IPS DF 19.7 (cell line): ENCODE data around the gene UAP1.

Source experiments
- DNase-seq: peaks from one replicate; pipeline ENCODE4 v3.0.0-alpha.2; 2013; ENCODE audit warnings: low read depth, low spot score

Gene UAP1

DNA sequence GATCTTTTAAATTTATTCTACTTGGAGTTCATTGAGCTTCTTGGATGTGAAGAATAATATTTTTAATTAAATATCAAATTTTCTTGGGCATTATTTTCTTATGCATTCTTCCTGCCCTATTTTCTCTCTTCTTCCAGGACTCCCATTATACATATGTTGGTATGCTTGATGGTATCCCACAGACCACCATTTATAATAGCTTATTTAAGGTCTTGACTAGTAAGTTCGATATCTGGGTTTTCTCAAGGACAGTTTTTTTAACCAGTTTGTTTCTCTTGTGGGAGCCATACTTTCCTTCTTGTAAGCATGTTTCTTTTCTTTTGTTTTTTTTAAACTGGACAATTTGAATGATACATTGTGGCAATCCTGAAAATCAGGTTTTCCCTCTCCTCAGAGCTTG is 55.3 kb downstream of the UAP1 start:
- no peak for DNase-seq

DNA sequence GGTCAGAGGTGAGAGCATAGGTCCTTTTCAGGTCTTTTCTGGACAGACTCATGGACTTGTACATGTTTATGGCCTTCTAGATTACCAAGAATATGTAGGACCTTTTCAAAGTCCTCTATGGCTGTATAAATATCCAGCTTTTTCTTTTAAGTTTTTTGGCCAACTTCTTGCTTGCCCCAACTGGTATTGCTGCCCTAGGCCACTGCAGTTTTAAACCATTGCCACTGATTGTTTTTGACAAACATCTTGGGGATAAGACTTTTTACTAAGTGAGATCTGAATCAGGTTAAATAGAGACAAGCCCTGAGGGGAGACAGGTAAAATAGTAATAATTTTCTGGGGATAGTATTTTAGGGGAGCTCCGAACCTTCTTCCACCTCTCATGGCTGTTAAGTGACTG is 56.0 kb downstream of the UAP1 start:
- no peak for DNase-seq

DNA sequence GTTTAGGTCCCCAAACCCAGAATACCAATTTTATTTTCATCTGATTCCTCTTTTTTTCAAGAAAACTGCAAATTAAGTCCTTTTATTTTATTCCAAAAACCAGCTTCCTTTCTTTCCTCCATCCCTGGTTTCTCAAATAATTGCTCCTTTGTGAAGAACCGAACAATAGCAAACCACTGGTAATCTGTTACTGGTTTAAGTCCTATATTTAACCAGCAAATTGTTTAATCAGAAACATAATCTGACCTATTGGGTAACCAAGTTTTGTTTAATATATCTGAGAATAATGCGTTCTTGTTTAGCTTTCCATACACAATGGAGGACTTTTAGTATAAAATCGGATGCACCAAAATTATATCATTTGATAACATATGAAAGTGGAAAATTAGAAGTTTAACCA is 57.6 kb downstream of the UAP1 start:
- DNase-seq = no peak

DNA sequence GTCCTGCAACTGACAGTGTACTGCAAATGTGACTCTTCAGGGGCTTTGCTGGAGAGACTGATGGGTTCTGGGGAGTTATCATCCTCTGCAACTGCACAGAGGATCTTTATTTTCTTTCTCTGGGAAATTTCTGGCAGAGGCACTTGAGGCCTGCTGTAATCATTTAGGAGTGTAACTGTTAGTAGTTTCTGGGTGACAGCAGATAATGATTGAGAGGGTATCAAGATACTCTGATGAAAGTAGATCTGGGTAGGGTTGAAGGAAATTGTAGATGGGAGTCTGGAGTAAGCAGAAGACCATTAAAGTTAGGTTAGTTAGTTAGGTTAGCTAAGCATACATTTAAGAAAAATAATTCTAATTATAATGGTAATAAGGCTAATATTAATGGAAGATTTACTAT is 59.7 kb downstream of the UAP1 start:
- DNase-seq = no peak

DNA sequence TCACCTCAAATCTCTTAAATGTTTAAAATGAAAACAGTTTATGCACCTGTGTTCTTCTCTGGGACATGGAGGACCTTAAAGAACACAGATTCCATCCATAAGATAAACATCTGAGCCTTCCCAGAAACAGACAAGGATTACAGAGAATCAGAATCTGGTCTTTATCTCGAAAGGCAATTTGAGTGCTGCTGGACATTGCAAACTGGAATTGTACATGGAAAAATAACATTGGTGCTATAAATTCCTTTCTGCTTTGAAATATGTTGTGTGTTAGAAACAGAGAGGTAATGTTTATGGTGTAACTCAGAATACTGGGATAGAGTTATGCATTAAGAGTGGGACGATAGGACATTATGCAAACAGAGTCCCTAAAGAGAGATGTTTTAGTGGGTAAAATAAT is 64.2 kb downstream of the UAP1 start:
- DNase-seq = no peak

DNA sequence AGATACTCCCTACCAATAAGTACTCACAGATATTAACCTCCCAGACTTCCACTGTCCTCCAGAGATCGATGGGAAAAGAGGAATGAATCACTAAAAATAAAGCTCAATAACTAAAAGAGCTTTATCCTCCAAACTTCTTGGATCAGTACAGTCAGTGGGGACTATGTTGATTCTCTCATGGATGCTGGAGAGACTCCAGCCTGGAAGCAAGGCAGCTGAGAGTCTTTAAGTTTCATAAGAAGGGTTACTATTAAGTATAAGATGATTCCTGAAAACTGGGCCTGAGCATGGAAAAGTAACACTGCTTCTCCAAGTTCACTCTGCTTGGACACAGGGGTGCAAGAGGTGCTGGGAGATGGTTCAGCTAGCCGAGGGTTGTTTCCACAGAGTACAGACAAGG is 64.6 kb downstream of the UAP1 start:
- no peak for DNase-seq

DNA sequence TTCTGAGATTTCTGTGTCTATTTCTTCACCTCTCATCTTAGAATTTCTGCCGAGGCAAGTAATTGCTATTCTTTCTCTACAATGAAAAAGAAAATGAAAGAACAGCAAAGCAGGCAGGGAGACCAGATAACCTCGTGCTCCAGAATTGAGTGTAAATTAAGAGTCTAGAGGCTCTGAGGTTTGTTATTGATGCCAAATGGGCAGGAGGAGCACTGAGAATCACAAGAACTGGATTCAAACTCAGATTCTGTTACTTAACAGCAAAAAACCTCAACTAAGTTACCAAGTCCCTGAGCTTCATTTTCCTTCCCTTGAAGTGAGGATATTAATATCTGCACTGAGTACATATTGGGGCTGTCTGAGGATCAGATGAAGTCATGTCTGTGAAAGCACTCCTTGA is 65.2 kb downstream of the UAP1 start:
- DNase-seq = no peak

DNA sequence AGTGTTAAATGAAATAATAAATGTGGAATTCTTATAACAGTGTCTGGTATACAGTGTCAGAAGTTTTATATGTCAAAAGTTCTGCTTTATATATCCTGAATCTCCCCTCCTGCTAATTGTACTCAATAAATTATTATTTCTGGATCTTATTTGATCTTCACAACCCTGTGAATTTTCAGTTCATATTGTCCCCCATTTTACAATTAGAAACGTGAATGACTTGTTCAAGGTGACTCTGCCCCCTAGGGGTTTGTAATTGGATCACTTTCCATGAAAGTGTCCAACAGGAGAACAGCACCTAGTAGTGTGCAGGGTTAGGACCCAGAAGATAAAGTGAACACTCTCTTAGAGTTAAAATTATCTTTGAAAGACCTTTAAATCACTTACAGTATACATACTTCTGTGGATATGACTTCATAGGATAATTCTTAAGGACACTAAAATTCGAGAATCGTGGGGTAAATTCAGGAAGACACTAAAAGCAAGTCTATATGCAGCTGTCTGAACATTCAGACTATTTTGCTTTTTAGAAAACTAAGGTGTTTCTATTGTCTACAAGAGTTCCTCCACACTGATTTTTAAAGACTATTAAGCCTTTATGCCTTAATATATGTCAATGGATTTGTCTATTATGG is 66.3 kb downstream of the UAP1 start:
- DNase-seq = no peak

DNA sequence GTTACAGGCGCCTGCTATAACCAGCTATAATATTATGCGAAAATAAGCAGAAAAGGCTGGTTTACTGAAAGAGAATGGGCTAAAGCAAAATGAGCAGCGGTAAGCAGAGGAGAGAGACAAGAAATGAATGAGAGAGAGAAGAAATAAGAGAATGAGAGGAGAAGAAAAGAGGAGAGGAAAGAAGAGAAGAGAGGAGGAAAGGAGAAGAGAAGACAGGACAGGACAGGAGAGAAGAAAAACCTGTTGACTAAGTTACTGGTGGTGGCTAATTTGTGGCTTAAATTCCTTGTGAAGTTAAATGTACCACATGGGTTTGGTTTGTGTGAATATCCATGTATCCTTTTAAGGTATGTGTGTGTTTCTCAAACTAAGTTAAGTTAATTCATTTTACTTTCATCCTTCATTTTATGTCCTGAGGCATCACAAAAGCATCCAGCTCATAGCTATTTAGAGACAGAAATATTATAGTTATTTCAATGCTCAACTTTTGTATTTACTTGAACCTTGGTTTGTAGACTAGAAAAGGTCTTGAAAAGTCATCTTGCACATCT is 67.6 kb downstream of the UAP1 start:
- DNase-seq = no peak

DNA sequence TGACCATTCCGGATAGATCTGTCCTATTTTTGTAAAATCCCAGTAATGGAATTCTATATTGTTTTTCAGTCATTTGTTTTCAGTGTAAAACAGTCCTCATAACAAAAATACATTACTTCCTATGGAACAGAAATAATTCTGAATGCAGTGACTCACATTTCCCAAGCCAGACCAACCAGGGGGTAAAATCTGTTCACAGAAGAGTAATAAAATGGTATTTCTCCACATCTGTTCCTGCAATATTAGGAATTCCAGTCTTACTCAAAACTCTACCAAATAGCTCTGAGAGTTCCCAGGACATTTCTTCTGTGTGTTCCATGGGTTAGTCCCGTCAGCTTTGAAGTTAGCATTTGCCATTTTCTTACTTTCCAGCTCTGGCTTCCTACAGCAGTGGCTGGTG is 68.1 kb downstream of the UAP1 start:
- DNase-seq = no peak

DNA sequence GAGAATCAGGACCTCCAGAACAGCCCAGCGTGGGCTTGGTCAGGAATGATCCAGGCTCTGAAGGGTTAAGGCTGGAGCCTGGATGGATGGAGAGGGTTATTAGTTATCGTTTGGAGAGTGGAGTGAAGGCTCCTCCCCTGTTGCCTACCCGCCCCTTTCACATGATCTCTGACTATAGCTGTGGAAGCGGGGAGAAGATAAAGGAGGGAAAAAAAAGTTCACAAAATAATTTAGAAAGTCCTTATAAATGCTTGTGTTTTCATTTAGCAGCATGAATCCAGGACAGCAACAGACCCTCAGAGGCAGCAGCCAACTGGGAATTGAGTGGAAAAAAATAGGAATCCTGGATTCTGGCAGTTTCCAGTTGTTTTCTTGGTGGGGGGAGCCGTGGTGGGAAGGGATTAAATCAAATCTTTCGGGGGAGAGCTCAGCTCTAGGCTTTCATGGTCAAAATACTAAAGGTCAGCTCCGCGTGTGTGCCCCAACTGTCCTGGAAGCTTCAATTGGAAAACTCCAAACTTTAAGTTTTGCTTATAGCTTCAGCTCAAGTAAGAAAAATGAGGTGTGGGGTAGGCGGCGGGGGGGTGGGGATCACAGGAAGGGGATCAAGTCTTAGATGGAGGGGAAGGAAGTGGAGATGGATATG is 70.1 kb downstream of the UAP1 start:
- DNase-seq = no peak

DNA sequence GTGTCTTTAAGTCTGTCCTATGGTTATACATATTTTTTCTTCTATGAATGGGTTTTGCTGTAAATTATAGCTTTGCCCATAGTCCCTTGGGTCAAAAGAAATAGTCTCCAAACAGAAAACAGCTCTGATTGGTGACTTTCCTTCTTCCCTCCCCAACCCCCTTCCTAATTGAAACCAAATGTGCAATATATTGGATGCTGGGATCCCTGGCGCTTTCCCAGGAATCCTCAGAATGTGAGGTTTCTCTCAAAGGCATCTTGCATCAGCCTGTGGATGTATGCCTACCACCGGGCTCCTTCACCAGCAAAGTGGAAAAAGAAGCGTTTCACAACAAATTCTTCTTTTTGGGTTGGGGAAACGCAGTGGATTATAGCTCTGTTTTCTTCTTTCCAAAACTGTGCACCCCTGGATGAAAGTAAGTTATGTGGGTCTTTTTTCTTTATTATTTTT is 70.7 kb downstream of the UAP1 start, which contains the start of gene DDR2:
DDR2 (plus strand) TSS at position 248 of the 450 bp plus-strand sequence. CDS start 86,600 bp downstream, outside the sequence.
- DNase-seq = no peak

DNA sequence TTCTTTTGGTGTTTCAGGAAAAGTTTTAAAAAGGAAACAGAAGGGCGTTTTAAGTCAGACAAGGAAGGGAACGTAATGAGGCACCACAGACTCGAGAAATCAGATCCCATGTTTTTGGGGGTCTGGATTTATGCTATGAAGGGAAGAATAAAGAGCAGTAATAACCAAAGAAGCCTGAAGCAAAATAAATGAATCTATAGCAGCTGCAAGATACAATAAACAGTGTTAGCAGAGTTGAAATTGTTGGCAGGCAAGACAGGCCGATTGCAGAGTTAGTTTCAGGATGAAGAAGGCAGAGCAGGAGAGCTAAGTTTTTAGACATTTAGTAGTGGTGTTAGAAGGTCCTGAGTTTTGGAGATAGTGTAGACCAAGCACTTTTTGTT is 71.2 kb downstream of the UAP1 start:
- DNase-seq = no peak

DNA sequence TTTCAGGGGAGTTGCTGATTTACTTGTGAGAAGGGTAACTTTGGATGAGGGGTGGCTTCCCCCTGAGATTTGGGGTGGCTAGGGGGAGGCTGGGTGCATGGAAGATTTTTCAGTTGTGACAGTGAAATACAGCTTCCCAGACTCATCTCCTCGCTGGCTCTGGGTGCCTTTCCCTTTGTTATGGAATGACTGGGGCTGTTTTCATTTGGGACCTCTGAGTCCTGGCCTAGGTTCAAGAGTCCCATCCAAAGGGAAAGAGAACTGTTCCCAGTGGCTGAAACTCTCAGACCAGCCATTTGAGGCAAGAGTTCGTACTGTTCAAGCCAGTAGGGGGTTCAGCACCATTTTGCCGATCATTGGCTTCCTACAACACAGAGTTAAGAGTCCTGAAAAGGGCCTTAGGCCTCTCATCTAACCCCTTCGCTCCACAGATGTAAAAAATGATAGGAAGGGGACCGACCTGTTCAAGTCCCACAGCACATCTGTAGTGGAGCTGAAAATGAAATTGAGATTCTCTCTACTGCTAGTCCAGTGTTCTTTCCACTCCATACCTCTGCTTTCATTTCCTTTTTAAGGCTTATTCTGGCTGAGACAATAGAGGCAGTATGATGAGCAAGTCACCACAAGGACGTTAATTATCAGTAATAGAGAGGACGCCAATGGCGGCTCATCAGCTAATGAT is 71.7 kb downstream of the UAP1 start:
- no peak for DNase-seq

DNA sequence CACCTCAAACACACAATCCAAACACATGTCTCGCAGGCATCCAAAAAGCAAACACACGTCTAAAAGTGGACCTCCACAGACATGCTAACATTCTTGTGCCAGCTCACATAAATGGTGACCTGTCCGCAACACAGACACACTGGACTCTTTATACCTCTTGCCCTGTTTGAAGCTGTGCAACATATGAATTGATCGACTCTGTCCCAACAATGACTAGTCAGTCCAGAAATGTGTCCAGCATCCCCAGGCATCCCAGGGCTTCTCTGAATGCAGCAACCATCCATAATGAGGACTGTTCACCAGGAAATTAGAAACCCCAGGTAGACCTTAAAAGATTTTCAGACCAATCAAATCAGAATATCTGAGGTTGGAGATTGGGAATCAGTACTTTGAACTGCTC is 73.9 kb downstream of the UAP1 start:
- no peak for DNase-seq

DNA sequence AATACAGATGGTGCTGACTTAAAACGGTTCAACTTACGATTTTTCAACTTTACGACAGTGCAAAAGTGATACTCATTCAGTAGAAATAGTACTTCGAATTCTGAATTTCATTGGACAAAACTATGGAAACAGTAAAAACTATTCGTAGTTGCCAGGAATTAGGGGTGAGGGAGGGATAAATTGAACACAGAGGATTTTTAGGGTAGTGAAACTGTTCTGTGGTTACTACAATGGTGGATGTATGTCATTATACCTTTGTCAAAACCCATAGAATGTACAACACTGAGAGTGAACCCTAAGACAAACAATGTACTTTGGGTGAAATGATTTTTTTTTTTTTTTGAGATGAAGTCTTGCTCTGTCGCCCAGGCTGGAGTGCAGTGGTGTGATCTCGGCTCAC is 78.2 kb downstream of the UAP1 start:
- no peak for DNase-seq

DNA sequence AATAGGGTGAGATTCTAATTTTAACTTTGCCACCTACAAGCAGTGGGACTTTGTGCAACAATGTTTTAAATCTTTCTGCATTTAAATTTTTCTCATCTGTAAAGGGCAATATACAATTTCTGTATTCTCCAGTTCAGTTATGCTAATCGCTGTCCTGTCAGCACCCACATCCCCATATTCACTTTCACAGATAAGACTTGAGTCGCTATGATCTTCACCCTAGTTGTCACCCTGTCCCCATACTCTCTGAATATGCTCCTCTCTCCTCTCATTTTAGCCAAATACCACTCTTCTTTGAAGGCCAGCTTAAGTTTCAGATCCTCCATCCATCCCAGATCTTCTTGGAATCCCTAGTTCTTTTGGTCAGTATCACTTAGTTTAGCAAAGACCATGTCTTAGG is 79.6 kb downstream of the UAP1 start:
- DNase-seq = no peak

DNA sequence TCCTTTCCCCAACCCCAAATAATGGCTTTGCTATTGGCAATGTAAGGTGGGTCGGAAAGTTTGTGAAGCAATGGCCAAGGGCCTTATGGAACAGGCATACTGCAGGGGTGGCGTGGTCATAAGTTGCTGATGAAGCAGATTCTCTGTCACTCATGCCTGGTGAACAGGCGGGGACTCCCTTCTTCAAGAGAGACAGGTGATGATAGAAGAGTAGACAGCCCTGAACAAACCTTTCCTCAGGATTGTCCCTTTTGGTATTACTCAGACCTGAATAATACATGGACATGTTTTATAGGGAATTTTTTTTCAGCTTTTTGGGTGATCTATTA is 83.4 kb downstream of the UAP1 start:
- no peak for DNase-seq

DNA sequence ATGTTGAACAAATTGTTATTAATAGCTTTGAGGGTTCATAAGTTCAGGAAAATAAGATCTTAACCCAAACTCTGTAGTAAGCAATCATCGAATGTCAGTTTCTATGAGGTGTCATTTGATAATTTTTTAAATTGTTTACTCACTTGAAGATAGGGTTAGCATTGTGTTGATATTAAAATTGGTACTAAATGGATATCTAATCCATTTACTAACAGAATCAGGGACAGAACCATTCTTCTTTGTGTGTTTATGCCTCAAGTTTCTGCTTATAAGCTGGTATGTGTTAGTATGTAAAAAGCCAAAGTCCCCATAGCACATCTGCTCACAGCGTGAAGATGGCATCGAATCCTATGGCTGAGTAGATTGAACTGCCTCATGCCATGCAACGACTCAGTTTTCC is 84.1 kb downstream of the UAP1 start:
- DNase-seq = no peak

DNA sequence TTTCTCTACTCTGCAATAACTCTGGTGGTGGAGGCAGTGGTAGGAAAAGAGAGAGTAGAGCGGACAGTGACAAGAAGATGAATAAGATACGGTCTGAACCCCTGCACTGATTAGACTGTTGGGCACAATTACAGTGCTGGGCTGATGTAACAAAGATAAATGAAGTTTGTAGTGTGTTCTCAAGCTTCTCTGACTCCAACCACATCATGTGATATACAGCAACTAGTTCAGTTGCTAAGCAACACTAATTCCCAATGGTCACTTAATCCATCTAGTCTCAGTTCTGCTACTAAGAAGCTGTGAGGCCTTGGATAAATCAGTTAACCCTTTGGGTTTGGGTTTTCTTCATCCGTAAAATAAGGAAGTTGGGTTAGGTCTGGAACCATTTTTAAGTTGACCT is 88.1 kb downstream of the UAP1 start:
- no peak for DNase-seq
